Measurements from ENCODE around the gene PPIA.

DNA sequence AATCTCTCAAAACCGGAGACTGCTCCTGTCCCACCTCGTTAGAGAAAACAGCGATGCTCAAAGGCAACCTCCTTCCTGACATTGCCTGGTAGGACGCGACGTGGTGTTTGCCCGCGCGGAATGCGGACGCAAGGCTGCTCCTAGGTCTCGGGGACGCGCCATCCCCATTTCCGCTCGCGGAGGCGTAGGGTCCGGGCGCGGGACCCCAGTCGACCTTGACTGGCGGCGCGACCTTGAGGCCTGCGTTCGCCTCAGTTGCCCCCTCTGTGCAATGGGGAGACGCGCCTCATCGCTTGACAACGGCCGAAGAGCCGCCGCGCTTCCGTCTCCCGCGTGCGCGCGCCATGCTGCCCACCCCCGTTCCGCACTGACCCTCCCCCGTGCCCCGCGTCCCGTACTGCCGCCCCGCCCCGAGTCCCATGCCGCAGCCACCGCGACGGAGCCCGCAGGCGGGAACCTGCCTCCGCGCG, 412 bp upstream of the PPIA start:
- TF ChIP-seq, protein P1, sequence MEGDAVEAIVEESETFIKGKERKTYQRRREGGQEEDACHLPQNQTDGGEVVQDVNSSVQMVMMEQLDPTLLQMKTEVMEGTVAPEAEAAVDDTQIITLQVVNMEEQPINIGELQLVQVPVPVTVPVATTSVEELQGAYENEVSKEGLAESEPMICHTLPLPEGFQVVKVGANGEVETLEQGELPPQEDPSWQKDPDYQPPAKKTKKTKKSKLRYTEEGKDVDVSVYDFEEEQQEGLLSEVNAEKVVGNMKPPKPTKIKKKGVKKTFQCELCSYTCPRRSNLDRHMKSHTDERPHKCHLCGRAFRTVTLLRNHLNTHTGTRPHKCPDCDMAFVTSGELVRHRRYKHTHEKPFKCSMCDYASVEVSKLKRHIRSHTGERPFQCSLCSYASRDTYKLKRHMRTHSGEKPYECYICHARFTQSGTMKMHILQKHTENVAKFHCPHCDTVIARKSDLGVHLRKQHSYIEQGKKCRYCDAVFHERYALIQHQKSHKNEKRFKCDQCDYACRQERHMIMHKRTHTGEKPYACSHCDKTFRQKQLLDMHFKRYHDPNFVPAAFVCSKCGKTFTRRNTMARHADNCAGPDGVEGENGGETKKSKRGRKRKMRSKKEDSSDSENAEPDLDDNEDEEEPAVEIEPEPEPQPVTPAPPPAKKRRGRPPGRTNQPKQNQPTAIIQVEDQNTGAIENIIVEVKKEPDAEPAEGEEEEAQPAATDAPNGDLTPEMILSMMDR (IDR thresholded peaks at IDR 0.05), result no peak
- TF ChIP-seq POLR2A (IDR thresholded peaks at IDR 0.05), result no peak
- TF ChIP-seq POLR2AphosphoS5 (IDR thresholded peaks at IDR 0.05), result no peak
- no peak for TF ChIP-seq EP300 (IDR thresholded peaks at IDR 0.05; ENCODE audit: low read depth)

Measured in transverse colon (tissue), 4 donors.